Fibroblast of peridontal ligament (primary cell): ENCODE measurements around the gene IFNGR1.
"Not testable (repeated sequence)": the region's sequence is repeated elsewhere in the genome, so short reads cannot be mapped to it uniquely, and the experiment has no call there.

Experiments
- DNase-seq: peaks from one replicate; pipeline ENCODE4 v3.0.0-alpha.2; 2010; ENCODE audit errors: extremely low read depth

IFNGR1 gene

DNA sequence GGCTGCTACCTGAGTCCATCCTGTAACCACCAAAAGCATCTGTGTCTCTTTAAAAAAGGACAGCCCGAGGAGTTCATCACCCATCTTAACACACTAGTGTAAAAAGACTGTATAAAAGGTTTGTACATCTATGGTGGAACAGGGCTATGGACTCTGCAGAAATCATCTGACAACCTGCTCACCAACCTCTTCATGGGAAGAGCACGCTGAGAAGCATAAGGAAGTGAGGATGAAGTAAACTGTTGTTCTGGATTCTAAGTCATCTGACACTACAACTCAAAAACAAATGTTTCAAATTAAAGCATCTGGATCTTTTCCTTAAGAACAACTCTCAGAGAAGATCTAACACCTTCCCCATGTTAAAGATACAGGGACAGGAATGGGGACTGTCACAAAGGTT is 5.4 kb downstream of the IFNGR1 start:
- DNase-seq = no peak

DNA sequence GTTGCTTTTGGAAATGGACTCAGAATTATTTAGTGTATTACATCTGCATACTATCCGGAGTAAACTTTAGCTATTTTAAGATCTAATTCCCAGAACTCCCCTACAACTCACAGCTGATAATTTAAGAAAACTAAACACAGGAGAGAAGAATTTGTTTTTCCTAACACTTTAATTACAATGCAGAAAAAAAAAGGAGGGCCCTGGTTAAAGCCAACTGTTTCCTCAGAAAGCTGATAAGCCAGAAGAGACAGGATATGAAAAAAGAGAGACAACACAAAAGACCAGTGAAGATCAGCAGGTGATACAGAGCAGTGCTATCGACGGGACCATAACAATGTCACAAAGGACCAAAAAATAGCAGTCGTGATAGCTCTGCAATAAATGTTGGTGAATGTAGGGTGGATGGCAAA is 5.8 kb downstream of the IFNGR1 start:
- DNase-seq = peak; percentile 55

DNA sequence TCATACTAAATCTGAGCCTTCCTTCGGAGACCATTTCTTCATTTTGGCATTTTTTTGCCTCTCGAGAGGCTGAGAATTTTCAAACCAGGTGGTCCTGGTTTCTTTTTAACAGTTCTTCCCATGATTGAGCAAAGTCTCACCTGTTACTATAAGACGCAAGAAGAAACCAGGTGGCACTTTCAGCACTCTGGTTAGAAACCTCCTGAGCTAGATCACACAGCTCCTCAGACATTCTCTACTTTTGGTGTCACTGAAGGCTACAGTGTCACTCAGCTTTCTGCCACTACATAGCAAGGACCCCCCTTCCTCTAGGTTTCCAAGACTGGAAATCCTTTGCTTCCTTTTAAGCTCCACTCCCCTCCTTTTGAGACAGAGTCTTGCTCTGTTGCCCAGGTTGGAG is 7.3 kb downstream of the IFNGR1 start:
- DNase-seq = no peak

DNA sequence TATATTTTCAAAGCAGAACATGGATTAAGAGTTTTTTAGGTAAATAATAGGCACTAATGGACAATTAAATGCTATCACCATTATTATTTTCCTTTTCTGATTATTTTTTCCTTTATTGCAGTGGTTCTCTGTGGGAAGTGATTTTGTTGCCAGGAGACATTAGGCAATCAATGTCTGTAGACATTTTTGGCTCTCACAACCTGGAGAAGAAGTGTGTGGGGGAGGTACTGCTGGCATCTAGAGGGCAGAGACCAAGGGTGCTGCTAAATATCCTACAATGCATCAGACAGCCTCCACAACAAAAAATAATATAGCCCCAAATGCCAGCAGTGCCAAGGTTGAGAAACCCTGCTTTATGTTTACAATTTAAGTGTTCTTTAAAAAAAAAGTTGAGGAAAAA is 8.3 kb downstream of the IFNGR1 start:
- DNase-seq = peak; percentile 58

DNA sequence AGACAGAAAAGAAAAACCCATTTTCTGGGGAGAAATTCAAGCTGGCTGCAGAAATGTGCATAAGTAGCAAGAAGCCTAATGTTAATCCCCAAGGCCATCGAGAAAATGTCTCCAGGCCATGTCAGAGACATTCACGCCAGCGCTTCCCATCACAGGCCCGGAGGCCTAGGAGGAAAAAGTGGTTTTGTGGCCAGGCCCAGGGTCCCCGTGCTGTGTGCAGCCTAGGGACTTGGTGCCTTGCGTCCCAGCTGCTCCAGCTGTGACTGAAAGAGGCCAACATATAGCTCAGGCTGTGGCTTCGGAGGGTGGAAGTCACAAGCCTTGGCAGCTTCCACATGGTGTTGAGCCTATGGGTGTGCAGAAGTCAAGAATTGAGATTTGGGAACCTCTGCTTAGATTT is 10.9 kb downstream of the IFNGR1 start:
- DNase-seq = no peak

DNA sequence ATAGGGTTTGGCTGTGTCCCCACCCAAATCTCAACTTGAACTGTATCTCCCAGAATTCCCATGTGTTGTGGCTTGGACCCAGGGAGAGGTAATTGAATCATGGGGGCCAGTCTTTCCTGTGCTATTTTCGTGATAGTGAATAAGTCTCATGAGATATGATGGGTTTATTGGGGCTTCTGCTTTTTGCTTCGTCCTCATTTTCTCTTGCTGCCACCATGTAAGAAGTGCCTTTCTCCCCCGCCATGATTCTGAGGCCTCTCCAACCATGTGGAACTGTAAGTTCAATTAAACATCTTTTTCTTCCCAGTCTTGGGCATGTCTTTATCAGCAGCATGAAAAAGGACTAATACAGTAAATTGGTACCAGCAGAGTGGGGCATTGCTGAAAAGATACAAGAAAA is 11.7 kb downstream of the IFNGR1 start:
- DNase-seq = not testable (repeated sequence)

DNA sequence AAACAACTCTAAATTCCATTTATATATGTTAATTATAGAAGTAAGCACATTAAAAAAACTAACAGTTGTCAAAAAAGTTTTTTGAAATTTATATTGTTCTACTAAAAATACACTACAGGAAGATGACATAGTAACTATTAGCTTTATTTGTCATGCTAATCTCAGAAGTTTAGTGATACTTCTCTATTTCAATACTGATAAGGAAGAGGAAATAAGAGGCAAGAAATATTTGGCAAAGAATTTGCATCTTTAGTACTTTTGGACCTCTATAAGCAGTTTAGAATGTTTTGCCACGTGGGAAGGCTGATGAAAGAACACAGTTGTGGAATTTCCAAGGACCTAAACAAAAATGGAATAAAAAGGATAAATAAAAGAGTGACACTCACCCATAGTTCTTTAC is 12.6 kb downstream of the IFNGR1 start:
- no peak for DNase-seq

DNA sequence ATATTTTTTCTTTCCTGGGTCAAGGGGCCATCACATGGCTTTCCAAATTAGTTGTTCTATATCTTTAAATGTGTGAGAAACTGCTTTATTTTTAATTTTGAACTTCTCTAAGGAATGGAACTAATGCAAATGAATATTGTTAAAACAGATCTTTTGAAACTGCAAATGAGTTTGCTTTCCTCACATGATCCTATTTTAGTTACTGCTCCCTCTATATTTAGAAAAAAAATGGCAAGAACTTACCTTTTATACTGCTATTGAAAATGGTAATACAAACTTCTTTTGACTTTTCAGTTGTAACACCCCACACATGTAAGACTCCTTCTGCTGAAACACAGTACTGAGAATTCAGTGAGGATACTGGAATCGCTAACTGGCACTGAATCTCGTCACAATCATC is 15.9 kb downstream of the IFNGR1 start:
- no peak for DNase-seq

DNA sequence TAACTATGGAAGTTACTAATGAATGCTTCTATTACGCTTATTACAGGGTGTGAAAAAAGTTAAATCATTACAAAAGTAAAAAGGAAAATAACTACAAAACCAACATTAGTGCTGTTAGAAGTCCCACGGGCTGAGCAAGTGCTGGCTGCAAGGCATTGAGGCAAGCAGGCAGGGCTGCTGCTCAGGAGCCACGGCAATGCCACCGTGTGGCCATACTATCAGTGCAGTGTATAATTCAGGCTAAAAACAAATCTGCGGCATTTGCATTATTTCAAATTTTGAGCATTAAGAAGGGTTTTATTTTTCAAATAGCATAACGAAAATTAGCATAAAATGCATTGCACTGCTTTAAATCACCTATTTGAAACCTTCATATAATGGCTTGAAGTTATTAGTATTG is 17.1 kb downstream of the IFNGR1 start:
- DNase-seq = no peak

DNA sequence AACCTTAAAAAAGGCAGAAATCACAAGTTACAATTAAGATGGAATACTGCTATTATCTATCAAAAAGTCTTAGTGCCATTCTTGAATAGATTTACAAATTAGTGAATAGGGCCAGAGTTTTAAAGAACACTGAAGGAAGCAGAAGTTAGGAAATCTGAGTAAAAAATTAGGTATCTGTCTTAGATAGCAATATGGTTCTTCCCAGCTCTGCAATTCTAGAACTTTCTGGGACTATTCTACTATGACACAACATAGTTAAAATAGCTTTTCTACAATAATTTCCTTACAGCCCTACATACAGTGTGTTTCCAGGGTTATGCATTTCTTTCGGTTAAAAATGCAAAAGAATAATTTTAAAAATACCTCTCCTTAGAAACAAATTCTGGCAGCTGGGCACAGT is 18.2 kb downstream of the IFNGR1 start:
- no peak for DNase-seq

DNA sequence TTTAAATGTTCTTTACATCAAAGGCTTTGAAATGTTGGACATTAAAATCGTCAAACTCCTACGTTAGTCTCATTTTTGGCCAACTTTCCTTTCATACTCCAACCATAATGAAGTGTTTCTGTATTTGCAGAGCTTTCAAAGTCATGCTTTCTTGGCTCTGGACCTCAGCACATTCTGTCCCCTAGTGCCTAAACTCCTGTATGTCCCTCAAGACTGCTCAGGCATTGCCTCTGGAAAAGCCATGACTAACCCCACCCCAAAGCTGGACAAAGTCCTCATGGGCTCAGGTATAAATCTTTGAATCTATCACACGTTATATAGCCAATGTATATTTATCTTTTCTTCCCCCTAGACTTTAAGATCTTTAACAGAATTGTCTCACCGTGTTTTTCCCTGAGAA is 18.9 kb downstream of the IFNGR1 start:
- no peak for DNase-seq

DNA sequence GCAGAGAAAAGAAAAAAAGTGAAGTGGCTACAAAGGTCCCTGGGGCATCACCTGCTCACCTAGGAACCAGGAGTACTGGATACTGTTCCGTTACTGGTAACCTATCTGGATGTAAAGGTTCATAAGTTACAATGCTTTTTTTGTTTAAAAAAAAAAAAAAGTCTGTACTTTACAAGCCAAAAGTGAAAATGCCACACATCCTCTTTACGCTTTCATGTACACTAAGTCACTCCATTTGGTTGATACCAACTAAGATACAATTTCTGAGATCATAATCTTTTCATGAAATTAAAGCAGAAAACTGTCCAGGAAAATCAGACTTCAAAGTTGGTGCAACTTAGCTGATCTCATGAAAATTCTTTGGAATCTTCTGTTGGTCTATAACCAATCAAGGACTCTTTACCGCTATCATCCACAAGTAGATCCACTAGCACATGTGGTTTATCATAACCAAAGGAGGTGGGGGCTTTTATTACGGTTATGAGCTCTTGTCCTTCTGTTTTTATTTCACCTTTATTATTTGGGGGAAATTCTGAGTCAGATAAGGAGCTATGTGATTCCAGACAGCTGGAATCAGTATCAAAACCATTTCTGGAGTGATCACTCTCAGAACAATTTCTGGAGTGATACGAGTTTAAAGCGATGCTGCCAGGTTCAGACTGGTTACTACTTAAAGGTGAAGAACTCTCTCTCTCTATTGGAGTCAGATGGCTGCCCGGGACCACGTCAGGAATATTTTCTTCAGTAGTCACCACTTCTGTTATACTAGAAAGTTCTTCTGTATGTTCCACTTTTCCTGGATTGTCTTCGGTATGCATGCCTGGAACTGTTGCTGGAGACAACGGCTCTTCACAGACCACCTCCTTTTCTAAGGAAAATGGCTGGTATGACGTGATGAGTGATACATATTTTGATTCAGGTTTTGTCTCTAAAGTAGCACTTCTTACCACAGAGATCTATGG is 21.2 kb downstream of the IFNGR1 start:
- no peak for DNase-seq

DNA sequence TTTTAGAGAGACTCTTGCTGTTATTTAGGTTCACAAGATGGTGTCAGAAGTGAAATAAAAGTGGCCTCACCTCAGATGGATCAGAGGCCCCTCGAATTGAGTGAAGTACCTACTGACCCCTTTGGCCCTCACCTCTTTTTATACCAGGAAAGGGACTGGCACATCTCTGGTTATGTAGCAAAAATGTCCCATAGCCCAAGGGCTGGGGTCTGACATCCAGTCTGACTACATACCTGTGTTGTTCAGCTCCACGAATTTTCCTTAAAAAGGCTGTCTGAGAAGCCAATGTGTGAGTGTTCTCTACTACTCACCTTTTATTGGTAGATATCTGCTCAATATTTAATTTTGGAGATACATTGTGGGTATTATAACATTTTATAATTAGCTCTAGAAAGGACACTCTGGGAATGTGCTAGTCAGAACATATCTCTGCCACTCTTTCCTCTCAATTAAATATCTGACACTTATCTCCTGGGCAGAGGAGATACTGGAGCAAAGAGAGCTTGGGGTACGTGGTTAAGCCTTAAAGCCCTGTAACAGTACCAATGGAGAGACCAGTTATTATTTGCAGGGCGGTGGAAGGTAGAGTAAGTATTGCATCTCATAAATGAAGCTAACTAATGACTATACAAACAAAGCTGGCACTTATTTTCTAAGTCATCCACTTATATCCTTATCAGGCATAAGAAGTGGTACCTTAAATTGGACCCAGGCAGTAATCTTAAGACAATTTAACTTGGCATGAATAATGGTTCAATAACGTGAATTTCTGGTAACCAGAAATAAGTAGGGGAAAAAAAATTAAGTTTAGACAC is 25.7 kb downstream of the IFNGR1 start:
- no peak for DNase-seq

DNA sequence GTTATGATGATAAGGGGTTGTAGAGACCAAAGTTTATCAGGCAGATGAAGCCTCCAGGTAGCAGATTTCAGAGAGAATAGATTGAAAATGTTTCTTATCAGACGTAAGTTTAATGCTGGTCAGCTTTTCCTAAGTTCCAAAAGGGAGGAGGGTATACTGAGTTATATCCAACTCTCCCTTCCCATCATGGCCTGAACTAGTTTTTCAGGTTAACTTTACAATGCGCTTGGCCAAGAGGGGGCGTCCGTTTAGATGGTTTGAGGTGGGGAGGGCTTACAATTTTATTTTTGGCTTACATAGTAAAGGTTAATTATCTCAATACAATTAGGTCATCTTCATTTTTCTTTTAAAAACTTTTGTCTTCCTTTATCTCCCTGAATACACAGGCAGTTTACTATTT is 26.4 kb downstream of the IFNGR1 start:
- DNase-seq = no peak

DNA sequence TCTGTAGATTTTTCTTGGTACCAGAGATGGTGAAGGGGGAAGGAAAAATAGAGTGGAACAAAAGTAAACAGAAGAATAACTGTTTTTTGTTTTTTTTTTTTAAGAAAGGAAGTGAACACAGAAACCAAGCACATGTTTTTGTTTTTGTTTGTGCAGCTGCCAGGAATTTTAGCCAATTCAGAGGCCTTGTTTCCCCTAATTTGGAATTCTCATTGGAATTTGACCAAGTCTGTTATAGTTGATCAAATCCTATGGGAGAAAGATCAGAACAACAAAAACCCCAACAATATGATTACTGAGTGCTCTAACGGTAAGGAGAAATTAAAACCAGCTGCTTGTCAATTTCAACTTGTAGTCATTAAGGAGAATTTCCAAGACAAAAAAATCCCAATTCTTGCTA is 27.5 kb downstream of the IFNGR1 start:
- DNase-seq = peak; percentile 65

DNA sequence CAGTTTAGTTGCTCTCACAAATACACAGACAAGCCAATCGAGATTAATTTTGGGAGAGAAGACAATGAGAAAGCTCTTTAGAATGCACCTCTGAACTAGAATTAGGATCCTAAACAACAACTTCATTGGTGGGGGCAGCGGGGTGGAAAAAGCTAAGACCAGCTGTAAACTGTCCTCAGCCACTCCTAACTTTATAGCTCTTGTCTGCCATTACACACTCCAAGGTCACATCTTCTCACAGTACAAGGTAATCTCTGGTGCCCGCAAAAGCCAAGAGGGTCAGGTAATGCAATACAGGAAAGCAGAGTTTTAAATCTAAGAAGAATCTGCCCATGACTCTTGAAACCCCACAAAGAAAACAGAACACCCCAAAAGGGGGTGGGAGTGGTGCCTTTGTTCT is 27.9 kb downstream of the IFNGR1 start:
- no peak for DNase-seq

DNA sequence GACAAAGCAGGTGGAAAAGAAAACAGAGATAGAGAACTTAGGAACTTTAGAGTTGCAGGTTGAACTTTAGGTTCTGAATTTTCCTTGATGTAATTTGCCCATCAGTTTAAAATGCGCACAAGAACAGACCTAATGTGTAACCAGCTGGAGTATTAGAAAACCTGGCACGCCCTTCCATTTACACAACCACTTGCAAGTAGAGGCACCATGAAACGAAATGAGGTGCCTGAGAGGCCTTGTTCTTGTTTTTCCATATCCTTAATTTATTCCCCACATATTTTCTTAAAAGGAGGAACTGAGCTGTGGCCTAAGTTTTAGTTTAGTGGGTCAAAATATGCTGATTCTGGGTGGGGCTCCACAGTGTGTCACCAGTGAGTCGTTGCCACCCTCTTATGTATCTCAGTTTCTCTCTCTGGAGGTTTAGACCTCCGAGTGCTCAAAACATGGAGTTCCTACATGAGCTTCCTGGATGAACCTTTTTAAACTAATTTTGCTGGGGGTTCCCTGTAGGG is 28.5 kb downstream of the IFNGR1 start:
- no peak for DNase-seq

DNA sequence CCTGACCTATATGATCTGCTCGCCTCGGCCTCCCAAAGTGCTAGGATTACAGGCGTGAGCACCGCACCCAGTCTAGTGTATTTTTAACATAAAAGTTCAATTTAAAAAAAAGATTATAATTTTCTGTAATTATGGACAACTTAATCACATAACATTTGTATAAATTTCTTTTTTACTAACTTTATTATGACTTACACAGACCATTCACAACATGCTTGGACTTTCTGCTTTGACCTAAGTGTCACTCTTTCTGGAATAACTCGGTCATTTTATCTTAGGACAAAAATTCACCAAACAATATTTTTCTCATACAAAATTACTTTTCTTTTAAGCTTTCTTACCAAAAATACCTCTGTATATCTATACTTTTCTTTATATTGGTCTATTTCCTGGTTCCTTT is 30.3 kb downstream of the IFNGR1 start:
- DNase-seq = peak; percentile 10

DNA sequence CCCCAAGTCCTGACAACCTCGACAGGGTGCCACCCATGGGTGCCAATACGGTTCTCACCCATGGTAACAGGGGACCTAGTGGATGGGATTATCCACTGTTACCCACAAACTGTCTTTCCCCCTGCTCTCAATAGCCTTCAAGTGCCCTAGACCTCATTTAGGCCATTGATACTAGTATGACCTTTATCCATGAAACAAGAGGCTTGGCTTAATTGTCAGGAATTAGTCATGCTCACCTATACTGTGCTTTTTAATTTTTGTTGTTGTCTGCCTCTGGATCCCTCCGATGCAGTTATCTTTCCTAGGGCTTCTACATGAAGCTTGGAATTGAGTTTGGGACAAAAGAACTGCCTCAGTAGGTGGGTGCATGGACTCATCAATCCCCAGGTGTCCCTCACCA is 33.9 kb downstream of the IFNGR1 start:
- no peak for DNase-seq

DNA sequence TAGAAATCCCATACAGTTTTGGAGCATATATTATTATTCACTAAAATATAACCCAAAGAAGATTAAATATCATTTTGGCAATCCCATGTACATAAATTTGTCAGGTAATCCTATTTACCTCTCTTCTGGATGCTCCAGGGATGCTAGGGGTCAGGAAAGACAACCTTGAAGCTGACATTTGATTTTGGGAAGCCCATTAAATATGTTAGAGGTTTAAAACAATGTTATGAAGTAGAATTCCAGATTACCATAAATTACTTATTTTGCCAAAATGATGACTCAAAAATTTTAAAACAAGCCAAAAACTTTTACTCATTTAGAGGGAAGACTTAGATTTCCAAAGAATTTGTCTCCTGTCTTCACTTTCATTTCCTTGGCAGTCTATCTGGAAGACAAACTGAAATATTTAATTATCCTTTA is 36.5 kb downstream of the IFNGR1 start:
- DNase-seq = no peak

DNA sequence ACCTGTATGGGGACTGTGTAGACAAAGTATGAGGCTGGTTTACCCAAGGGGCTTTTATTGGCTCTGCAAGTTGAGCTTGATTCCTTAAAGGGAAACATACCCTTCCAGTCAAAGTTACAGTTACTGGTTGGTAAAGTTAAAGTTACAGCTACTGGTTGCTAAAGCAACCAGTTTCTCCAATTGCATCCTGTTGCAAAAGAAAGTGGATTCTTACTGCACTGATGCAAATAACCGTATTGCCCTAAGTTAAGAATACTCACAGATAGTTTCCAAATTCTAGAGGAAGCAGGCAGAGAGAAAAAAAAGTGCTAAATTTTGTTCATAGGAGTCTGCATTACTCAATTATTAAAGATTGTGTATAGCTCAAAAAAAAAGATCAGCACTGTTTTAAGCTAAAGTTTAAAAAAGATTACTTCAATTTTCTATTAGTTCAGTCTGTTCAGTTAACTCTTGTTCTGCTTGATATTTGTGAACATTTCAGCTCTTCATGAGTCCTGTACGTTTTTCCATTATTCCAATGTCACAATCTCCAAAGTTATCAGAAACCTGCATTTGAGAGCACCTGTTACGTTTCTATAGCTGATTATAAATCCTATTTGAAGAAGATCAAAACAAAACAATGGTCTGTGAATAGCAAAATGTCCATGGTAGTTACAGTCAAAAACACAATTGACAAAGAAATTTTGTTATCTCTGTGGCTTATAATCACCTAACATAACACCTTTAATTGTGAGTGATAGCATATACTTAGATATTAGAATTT is 37.1 kb downstream of the IFNGR1 start:
- DNase-seq = no peak

DNA sequence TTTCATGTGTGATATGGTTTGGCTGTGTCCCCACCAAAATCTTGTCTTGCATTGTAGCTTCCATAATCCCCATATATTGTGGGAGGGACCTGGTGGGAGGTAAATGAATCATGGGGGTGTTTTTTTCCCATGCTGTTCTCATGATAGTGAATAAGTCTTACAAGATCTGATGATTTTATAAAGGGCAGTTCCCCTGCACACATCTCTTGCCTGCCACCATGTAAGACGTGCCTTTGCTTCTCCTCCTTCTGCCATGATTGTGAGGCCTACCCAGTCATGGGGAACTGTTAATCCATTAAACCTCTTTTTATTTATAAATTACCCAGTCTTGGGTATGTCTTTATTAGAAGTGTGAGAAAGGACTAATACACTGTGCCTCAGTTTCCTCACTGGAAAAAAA is 41.6 kb downstream of the IFNGR1 start:
- no peak for DNase-seq
